PFSK-1 (cell line): ENCODE results near the gene CORIN.

Source experiments
- FOXP2 ChIP-seq: optimal IDR thresholded peaks from 2 replicates; pipeline ENCODE3; 2011; ENCODE audit warnings: borderline replicate concordance, control low read depth, inconsistent platforms; ENCODE audit not compliant: insufficient read depth; ENCODE audit errors: extremely low read length, extremely low read depth
- POLR2AphosphoS5 ChIP-seq: IDR thresholded peaks from 2 replicates; pipeline ENCODE4 v1.6.1; 2012; ENCODE audit warnings: low read depth, mild to moderate bottlenecking, control low read depth, low read length, moderate library complexity
- REST ChIP-seq, 2 experiments: IDR thresholded peaks; 2 replicates each; pipeline versions ENCODE4 v1.6.1 to v1.8.0; 2011 to 2012; ENCODE audit warnings: low read depth in 2 of 2, low read length in 2 of 2, control low read depth in 1 of 2, inconsistent platforms in 1 of 2, mild to moderate bottlenecking in 1 of 2, moderate library complexity in 1 of 2; ENCODE audit not compliant: insufficient read depth in 1 of 2
- SIN3A ChIP-seq: IDR thresholded peaks from 2 replicates; pipeline ENCODE4 v1.6.1; 2012; ENCODE audit warnings: mild to moderate bottlenecking, low read length, moderate library complexity, borderline replicate concordance; ENCODE audit not compliant: insufficient read depth
- TAF1 ChIP-seq: IDR thresholded peaks from 2 replicates; pipeline ENCODE4 v1.6.1; 2012; ENCODE audit warnings: low read length, control low read depth, borderline replicate concordance; ENCODE audit not compliant: insufficient read depth

The CORIN gene

GRCh38 chr4:47572981-47573380, 264.9 kb downstream of the CORIN start:
- TF ChIP-seq REST (IDR thresholded peaks at IDR 0.05; ENCODE audit: insufficient read depth in 1 of 2, low read depth in 2 of 2, low read length in 2 of 2) (no peak), POLR2AphosphoS5 (no peak), TAF1 (no peak), SIN3A (no peak), FOXP2 (no peak)

GRCh38 chr4:47570816-47571215, 267.1 kb downstream of the CORIN start:
- no peak for TF ChIP-seq FOXP2
- no peak for TF ChIP-seq REST (IDR thresholded peaks at IDR 0.05; ENCODE audit: insufficient read depth in 1 of 2, low read depth in 2 of 2, low read length in 2 of 2)
- no peak for TF ChIP-seq POLR2AphosphoS5
- no peak for TF ChIP-seq SIN3A
- TF ChIP-seq TAF1 = no peak

GRCh38 chr4:47567511-47567910, 270.4 kb downstream of the CORIN start:
- TF ChIP-seq TAF1 = no peak
- TF ChIP-seq SIN3A = no peak
- no peak for TF ChIP-seq REST (IDR thresholded peaks at IDR 0.05; ENCODE audit: insufficient read depth in 1 of 2, low read depth in 2 of 2, low read length in 2 of 2)
- no peak for TF ChIP-seq FOXP2
- no peak for TF ChIP-seq POLR2AphosphoS5

GRCh38 chr4:47566969-47567368, 270.9 kb downstream of the CORIN start:
- TF ChIP-seq POLR2AphosphoS5 = no peak
- TF ChIP-seq FOXP2 = no peak
- TF ChIP-seq TAF1 = no peak
- no peak for TF ChIP-seq SIN3A
- TF ChIP-seq REST (IDR thresholded peaks at IDR 0.05; ENCODE audit: insufficient read depth in 1 of 2, low read depth in 2 of 2, low read length in 2 of 2) = no peak

GRCh38 chr4:47566566-47566965, 271.3 kb downstream of the CORIN start:
- no peak for TF ChIP-seq POLR2AphosphoS5
- no peak for TF ChIP-seq SIN3A
- TF ChIP-seq FOXP2 = no peak
- no peak for TF ChIP-seq TAF1
- no peak for TF ChIP-seq REST (IDR thresholded peaks at IDR 0.05; ENCODE audit: insufficient read depth in 1 of 2, low read depth in 2 of 2, low read length in 2 of 2)
